Measurements from ENCODE around the gene IL16.

DNA sequence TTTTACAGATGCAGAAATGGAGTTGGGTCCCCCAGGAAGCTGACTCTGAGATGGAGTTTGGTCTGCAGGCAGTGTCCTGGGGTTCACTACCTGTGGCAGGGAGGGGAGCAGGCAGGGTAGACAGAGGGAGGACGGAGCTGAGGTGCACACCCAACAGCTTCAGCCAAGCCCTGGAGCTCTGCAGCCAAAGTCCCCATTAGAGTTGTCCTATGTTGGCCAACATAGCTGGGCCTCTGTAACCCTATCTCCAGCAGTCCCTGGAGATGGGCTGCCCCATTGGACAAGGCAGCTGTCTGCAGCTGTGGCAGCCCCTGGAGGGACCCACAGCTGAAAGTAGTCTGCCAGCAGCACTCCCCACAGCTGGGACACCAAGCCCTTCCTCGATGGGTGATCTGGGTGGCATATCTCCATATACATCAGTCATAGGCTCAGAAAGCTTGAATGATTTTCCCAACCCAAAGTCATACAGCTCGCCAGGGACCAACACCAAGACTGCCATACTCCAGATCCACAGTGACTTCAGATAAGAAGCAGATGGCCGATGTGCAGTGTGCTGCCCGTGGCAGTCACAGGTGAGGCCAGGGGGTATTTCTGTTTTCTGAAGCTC, 95.3 kb downstream of the IL16 start:
- TF ChIP-seq, protein P1, sequence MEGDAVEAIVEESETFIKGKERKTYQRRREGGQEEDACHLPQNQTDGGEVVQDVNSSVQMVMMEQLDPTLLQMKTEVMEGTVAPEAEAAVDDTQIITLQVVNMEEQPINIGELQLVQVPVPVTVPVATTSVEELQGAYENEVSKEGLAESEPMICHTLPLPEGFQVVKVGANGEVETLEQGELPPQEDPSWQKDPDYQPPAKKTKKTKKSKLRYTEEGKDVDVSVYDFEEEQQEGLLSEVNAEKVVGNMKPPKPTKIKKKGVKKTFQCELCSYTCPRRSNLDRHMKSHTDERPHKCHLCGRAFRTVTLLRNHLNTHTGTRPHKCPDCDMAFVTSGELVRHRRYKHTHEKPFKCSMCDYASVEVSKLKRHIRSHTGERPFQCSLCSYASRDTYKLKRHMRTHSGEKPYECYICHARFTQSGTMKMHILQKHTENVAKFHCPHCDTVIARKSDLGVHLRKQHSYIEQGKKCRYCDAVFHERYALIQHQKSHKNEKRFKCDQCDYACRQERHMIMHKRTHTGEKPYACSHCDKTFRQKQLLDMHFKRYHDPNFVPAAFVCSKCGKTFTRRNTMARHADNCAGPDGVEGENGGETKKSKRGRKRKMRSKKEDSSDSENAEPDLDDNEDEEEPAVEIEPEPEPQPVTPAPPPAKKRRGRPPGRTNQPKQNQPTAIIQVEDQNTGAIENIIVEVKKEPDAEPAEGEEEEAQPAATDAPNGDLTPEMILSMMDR (IDR thresholded peaks at IDR 0.05), result no peak
- no peak for TF ChIP-seq ZFX (IDR thresholded peaks at IDR 0.05; ENCODE audit: borderline replicate concordance)

All from 22Rv1 (cell line).